Fibroblast of pulmonary artery (primary cell): ENCODE measurements around the gene IRGC.

ENCODE experiments used
- DNase-seq: peaks from one replicate; pipeline ENCODE4 v3.0.0-alpha.2; 2010; ENCODE audit warnings: low read depth
- H3K4me3 ChIP-seq: replicated peaks from 2 replicates; pipeline ENCODE4 v1.5.1; 2011; ENCODE audit warnings: low read depth, mild to moderate bottlenecking, control low read depth, low read length, moderate library complexity
- TF ChIP-seq, protein P1 (sequence below): IDR thresholded peaks from 2 replicates; pipeline ENCODE4 v1.5.1; 2011; ENCODE audit warnings: mild to moderate bottlenecking, control low read depth, low read length, inconsistent platforms; ENCODE audit errors: missing control alignments

The IRGC gene

DNA sequence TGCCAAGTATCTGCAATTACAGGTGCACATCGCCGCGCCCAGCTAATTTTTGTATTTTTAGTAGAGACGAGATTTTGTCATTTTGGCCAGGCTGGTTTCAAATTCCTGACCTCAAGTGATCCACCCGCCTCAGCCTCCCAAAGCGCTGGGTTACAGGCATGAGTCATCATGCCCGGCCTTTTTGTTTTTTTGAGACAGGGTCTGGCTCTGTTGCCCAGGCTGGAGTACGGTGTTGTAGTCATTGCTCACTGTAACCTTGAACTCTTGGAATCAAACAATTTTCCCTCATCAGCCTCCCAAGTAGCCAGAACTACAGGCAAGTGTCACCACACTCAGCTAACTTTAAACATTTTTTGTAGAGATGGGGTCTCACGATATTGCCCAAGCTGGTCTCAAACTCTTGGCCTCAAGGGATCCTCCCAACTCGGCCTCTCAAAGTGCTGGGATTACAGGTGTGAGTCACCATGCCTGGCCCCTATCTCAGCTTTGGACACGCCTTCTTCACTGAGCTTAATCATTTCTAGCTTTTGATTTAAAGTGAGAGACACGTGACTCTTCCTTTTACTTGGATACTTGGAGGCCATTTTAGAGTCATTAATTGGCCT is 4.0 kb upstream of the IRGC start:
- TF ChIP-seq, protein P1, sequence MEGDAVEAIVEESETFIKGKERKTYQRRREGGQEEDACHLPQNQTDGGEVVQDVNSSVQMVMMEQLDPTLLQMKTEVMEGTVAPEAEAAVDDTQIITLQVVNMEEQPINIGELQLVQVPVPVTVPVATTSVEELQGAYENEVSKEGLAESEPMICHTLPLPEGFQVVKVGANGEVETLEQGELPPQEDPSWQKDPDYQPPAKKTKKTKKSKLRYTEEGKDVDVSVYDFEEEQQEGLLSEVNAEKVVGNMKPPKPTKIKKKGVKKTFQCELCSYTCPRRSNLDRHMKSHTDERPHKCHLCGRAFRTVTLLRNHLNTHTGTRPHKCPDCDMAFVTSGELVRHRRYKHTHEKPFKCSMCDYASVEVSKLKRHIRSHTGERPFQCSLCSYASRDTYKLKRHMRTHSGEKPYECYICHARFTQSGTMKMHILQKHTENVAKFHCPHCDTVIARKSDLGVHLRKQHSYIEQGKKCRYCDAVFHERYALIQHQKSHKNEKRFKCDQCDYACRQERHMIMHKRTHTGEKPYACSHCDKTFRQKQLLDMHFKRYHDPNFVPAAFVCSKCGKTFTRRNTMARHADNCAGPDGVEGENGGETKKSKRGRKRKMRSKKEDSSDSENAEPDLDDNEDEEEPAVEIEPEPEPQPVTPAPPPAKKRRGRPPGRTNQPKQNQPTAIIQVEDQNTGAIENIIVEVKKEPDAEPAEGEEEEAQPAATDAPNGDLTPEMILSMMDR = no peak
- no peak overlapping the region for H3K4me3 ChIP-seq
- DNase-seq = no peak

DNA sequence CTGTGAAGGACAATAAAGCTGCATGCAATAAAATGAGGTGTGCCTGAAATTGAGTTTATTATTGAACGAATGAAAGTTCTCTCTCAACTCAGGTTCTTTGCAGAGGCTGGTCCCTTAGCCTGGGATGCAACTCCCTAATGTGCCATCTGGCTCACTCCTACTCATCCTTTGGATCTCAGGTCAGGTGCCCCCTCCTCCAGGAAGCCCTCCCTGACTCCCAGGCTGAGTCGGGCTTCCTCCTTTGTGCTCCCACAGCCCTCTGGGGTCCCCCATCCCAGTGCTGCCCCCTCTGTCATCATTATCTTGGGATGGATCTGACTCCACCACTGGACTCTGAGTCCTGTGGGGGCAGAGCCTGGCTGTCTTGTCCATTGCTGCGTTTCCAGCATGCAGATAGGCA is 2.7 kb upstream of the IRGC start:
- DNase-seq = no peak
- H3K4me3 ChIP-seq = no peak overlapping the region
- TF ChIP-seq, protein P1 = no peak

DNA sequence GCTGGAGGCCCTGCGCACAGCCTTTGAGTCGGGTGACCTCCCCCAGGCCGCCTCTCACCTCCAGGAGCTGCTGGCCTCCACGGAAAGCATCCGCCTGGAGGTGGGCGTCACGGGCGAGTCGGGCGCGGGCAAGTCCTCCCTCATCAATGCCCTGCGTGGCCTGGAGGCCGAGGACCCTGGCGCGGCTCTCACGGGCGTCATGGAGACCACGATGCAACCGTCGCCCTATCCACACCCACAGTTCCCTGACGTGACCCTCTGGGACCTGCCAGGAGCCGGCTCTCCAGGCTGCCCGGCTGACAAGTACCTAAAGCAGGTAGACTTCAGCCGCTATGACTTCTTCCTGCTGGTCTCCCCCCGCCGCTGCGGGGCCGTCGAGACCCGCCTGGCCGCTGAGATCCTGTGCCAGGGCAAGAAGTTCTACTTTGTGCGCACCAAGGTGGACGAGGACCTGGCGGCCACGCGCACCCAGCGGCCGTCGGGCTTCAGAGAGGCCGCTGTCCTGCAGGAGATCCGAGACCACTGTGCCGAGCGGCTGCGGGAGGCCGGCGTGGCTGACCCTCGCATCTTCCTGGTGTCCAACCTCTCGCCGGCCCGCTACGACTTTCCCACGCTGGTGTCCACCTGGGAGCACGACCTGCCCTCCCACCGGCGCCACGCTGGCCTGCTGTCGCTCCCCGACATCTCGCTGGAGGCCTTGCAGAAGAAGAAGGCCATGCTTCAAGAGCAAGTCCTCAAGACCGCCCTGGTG is 2.9 kb downstream of the IRGC start:
- TF ChIP-seq, protein P1 = no peak
- no peak overlapping the region for H3K4me3 ChIP-seq
- DNase-seq = no peak

DNA sequence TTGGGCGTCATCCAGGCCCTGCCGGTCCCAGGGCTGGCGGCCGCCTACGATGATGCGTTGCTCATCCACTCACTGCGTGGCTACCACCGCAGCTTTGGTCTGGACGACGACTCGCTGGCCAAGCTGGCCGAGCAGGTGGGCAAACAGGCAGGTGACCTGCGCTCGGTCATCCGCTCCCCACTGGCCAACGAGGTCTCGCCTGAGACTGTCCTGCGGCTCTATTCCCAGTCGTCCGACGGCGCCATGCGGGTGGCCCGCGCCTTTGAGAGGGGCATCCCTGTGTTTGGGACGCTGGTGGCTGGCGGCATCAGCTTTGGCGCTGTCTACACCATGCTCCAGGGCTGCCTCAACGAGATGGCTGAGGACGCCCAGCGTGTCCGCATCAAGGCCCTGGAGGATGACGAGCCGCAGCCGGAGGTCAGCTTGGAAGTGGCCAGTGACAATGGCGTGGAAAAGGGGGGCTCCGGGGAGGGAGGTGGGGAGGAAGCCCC is 3.5 kb downstream of the IRGC start:
- TF ChIP-seq, protein P1 = no peak
- no peak for DNase-seq
- no peak overlapping the region for H3K4me3 ChIP-seq

DNA sequence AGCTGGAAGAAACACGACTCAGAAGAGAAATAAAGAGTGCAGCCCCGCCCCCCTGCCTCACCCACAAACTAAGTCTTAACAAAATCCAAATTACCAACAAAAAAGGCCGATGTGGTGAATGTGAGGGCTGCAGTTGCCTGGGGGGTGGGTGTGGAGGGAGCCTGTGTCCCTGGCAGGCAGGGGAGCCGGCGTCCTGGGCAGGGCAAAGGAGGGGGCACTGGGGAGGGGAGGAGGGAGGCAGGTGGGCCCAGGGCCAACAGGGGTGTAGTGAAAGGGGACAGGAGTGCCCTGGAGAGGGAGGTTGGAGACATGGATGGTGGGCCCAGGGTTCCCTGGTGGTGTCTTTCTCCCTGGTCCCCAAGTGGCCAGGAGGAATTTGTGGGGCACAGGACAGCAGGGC is 4.0 kb downstream of the IRGC start:
- DNase-seq = no peak
- H3K4me3 ChIP-seq = no peak overlapping the region
- TF ChIP-seq, protein P1 = no peak

DNA sequence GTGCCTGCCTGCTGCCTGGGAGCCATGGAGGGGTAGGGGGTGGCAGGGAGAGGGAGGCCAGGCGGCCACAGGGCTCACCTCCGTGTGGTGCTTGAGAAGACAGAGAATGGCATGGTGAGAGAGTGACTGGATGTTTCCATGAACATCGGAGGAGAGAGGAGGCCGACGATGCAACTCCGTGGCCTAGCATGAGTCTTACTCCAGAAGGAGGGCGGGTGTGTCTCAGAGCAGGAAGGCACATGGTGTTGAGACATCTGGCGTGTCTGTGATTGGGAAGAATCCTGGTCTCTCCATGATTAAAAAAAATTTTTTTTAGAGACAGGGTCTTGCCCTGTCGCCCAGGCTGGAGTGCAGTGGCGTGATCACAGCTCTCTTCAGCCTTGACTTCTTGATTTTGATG is 5.1 kb downstream of the IRGC start:
- no peak for DNase-seq

More for the DNA sequence above, 5.1 kb downstream of the IRGC start:
- TF ChIP-seq, protein P1 = no peak
- no peak overlapping the region for H3K4me3 ChIP-seq
